ENCODE data around the gene PPT1.

DNA sequence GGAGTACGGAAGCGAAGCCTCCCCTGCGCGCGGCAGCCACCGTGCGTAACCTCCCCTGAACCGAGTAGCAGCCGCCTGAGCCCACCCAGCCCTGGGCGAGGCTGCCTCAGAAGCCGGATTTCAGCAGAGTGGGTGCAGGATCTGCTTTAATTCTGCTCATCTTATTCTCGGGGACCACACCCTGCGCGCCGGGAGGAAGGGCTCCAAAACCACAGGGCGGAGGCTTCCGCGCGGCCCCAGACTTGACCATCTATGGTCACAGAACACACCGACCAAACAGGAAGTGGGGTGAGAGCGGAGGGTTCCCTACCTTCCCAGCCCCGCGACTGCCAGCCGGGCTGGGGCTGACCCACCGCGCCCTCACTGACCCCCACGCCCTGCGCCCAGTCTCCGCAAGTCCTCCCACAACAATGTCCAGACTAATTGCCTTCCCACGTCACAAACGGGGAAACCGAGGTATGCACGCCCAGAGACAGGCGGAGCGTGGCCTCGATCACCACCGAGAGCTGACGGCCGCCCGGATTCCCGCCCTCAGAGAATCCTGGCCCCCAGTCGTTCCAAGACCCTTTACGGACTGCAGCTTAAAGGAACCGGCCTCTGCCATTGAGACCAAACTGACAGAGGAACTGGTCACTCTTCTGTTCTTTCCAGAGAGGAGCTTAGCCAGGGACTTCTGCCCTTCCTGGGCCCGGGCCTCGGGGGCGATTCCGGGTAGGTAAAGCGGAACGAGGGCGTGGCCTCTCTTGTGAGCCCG, 57.1 kb downstream of the PPT1 start:
- TF ChIP-seq, protein P1, sequence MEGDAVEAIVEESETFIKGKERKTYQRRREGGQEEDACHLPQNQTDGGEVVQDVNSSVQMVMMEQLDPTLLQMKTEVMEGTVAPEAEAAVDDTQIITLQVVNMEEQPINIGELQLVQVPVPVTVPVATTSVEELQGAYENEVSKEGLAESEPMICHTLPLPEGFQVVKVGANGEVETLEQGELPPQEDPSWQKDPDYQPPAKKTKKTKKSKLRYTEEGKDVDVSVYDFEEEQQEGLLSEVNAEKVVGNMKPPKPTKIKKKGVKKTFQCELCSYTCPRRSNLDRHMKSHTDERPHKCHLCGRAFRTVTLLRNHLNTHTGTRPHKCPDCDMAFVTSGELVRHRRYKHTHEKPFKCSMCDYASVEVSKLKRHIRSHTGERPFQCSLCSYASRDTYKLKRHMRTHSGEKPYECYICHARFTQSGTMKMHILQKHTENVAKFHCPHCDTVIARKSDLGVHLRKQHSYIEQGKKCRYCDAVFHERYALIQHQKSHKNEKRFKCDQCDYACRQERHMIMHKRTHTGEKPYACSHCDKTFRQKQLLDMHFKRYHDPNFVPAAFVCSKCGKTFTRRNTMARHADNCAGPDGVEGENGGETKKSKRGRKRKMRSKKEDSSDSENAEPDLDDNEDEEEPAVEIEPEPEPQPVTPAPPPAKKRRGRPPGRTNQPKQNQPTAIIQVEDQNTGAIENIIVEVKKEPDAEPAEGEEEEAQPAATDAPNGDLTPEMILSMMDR (conservative IDR thresholded peaks at IDR 0.05; ENCODE audit: low read depth in 2 of 2), result no peak
- TF ChIP-seq POLR2AphosphoS5 (IDR thresholded peaks at IDR 0.05; ENCODE audit: low read depth) (peak; percentile 92), EZH2phosphoT487 (IDR thresholded peaks at IDR 0.05; ENCODE audit: unreplicated experiment) (no peak)
- TF ChIP-seq, protein P2, sequence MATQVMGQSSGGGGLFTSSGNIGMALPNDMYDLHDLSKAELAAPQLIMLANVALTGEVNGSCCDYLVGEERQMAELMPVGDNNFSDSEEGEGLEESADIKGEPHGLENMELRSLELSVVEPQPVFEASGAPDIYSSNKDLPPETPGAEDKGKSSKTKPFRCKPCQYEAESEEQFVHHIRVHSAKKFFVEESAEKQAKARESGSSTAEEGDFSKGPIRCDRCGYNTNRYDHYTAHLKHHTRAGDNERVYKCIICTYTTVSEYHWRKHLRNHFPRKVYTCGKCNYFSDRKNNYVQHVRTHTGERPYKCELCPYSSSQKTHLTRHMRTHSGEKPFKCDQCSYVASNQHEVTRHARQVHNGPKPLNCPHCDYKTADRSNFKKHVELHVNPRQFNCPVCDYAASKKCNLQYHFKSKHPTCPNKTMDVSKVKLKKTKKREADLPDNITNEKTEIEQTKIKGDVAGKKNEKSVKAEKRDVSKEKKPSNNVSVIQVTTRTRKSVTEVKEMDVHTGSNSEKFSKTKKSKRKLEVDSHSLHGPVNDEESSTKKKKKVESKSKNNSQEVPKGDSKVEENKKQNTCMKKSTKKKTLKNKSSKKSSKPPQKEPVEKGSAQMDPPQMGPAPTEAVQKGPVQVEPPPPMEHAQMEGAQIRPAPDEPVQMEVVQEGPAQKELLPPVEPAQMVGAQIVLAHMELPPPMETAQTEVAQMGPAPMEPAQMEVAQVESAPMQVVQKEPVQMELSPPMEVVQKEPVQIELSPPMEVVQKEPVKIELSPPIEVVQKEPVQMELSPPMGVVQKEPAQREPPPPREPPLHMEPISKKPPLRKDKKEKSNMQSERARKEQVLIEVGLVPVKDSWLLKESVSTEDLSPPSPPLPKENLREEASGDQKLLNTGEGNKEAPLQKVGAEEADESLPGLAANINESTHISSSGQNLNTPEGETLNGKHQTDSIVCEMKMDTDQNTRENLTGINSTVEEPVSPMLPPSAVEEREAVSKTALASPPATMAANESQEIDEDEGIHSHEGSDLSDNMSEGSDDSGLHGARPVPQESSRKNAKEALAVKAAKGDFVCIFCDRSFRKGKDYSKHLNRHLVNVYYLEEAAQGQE (IDR thresholded peaks at IDR 0.05; ENCODE audit: unreplicated experiment), result no peak
